CD4-positive, alpha-beta memory T cell (primary cell): ENCODE data around the gene TMEM59L. TPM values are rescaled to one million over a fixed set of nuclear protein-coding genes. Genes with fewer than 3 reads are reported as not detected.

Experiments used
- CTCF ChIA-PET: fragments of 350-600 bp; sonication (Branson Sonifier 250); formaldehyde crosslinking; loops from one replicate; lab custom pipeline; 2021; ENCODE audit warnings: inconsistent platforms; ENCODE audit not compliant: partially characterized antibody; lab: Charles Lee
- POLR2A ChIA-PET: fragments of 350-600 bp; sonication (Branson Sonifier 250); formaldehyde crosslinking; loops from one replicate; lab custom pipeline; 2021; ENCODE audit not compliant: partially characterized antibody; lab: Charles Lee
- DNase-seq, 5 donors: peaks; one replicate each; pipeline versions ENCODE4 v3.0.0 to v3.0.0-alpha.2; 2020 to 2022; ENCODE audit warnings: mixed read lengths in 1 of 5
- H3K27ac ChIP-seq: one replicate; pipeline ENCODE4 v1.7.0; 2013; ENCODE audit warnings: low read depth, low read length
- H3K27me3 ChIP-seq: 2 replicates; pipeline ENCODE4 v1.7.0; 2013; ENCODE audit warnings: mild to moderate bottlenecking, low read length, moderate library complexity; ENCODE audit not compliant: insufficient read depth
- H3K36me3 ChIP-seq: 2 replicates; pipeline ENCODE4 v1.7.0; 2013; ENCODE audit warnings: mild to moderate bottlenecking, low read length, moderate library complexity; ENCODE audit not compliant: insufficient read depth
- H3K4me1 ChIP-seq: 2 replicates; pipeline ENCODE4 v1.7.0; 2013; ENCODE audit warnings: mild to moderate bottlenecking, low read length, moderate library complexity; ENCODE audit not compliant: insufficient read depth
- H3K4me3 ChIP-seq, 2 donors: one replicate each; pipeline ENCODE4 v1.7.0; 2013; ENCODE audit warnings: low read length in 2 of 2, mild to moderate bottlenecking in 1 of 2
- H3K9me3 ChIP-seq, 2 donors: one replicate each; pipeline ENCODE4 v1.7.0; 2013; ENCODE audit warnings: low read length in 2 of 2, control low read depth in 1 of 2; ENCODE audit not compliant: control insufficient read depth in 1 of 2
- H3K27ac Mint-ChIP-seq, 7 donors: one replicate each; pipeline ENCODE4 v1.8.0; 2020 to 2021; ENCODE audit warnings: mixed read lengths in 7 of 7, mild to moderate bottlenecking in 6 of 7, inconsistent platforms in 3 of 7, moderate library complexity in 3 of 7
- H3K27me3 Mint-ChIP-seq, 2 donors: one replicate each; pipeline ENCODE4 v1.8.0; 2020 to 2021; ENCODE audit warnings: mixed read lengths in 2 of 2
- H3K36me3 Mint-ChIP-seq, 2 donors: one replicate each; pipeline ENCODE4 v1.8.0; 2020 to 2021; ENCODE audit warnings: mixed read lengths in 2 of 2, inconsistent platforms in 1 of 2, mild to moderate bottlenecking in 1 of 2
- H3K4me1 Mint-ChIP-seq, 4 donors: one replicate each; pipeline ENCODE4 v1.8.0; 2020 to 2021; ENCODE audit warnings: mixed read lengths in 4 of 4, mild to moderate bottlenecking in 1 of 4
- H3K4me3 Mint-ChIP-seq, 8 donors: one replicate each; pipeline ENCODE4 v1.8.0; 2020 to 2021; ENCODE audit warnings: mixed read lengths in 8 of 8, mild to moderate bottlenecking in 7 of 8, moderate library complexity in 6 of 8, inconsistent platforms in 3 of 8
- H3K9me3 Mint-ChIP-seq, 8 donors: one replicate each; pipeline ENCODE4 v1.8.0; 2020 to 2021; ENCODE audit warnings: mixed read lengths in 8 of 8, mild to moderate bottlenecking in 5 of 8, inconsistent platforms in 3 of 8, moderate library complexity in 1 of 8
- intact Hi-C: fragments of 100-400 bp; cut with micrococcal nuclease; formaldehyde crosslinking; loops from one replicate; pipeline ENCODE4 v1.15.1; 2023
- polyA plus RNA-seq, 2 donors: library from polyadenylated mRNA; unstranded; fragments of 300-500 nt; fragmentation: Illumina TruSeq; gene quantifications; one replicate each; pipeline ENCODE4 v1.2.3, GENCODE V29; 2021
- total RNA-seq, 2 experiments: library from RNA; stranded (reverse); gene quantifications; one replicate each; pipeline ENCODE4 v1.2.3, GENCODE V29; 2021

TMEM59L gene
- total and polyA plus RNA-seq, 4 experiments from 2014 or later, result not detected

DNA sequence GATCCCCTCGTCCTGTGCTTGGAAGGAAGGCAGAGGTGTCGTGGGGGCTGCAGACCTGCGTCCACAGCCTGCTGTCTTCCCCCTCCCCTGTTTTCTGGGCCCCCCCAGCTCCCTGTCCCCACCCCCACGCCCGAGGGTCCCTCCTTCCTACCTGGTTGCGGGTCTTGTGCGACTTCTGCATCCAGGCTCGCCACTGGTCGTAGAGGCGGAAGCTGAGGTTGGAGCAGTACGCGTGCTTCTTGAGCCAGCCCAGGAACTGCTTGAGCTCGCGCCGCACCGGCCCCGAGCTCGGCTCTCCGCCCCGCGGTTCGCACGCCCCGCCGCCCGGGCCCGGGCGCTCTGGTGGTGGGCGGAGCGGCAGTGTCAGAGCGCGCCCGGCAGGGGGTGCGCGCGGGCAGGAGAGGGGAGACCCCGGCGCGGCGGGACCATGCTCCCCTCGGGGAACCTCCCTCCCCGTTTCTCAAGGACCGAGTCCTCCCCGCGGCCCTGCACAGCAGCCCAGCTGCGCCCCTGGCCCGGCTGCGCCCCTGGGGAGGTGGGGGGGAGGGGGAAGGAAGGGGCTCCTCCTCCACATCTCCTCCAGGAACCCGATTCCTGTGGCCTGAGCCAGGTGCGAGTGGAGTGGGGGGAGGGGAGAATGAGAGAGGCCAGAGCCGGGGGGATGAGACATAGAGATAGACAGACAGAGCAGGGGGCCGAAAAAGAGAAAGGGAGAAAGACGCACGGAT, 18.4 kb upstream of the TMEM59L start:
- Mint-ChIP-seq H3K9me3 (no peaks in the 10 kb centered on the region), H3K36me3 (peaks cover 0 to 6% of the 10 kb centered on the region in 2 donors), H3K4me1 (peaks cover 18 to 36% (median 25%) of the 10 kb centered on the region in 4 donors), H3K27ac (peak overlapping the region in 6 of 7 donors; percentile 56 to 91 (median 78)), H3K4me3 (peak overlapping the region; percentile 69 to 85 (median 76)), H3K27me3 (peaks cover 0 to under 1% of the 10 kb centered on the region in 2 donors)
- ChIA-PET CTCF (interaction anchor here (0.6 to 2.4 kb wide), 19 partner anchors 8 to 322 kb away, joined by 3 to 25 read pairs (median 4); partner anchors contain the start of genes FKBP8 and UBA52), POLR2A (interaction anchor here (0.8 to 2.8 kb wide), 7 partner anchors 13 to 253 kb away, joined by 3 to 18 read pairs (median 7); partner anchors contain the start of genes ELL, TMEM59L, UBA52 and UPF1)
- Histone ChIP-seq H3K9me3 (no peaks in the 10 kb centered on the region), H3K4me1 (peaks cover 32% of the 10 kb centered on the region), H3K27me3 (no peaks in the 10 kb centered on the region), H3K36me3 (peaks cover 4% of the 10 kb centered on the region), H3K27ac (peak overlapping the region; percentile 50), H3K4me3 (peak overlapping the region; percentile 52 to 57)
- intact Hi-C loops, result loop anchor here (1.0 kb wide), 1 partner anchor 253 kb away; no protein-coding TSS in a partner anchor
- DNase-seq, result peak; percentile 69 to 80 (median 75)

DNA sequence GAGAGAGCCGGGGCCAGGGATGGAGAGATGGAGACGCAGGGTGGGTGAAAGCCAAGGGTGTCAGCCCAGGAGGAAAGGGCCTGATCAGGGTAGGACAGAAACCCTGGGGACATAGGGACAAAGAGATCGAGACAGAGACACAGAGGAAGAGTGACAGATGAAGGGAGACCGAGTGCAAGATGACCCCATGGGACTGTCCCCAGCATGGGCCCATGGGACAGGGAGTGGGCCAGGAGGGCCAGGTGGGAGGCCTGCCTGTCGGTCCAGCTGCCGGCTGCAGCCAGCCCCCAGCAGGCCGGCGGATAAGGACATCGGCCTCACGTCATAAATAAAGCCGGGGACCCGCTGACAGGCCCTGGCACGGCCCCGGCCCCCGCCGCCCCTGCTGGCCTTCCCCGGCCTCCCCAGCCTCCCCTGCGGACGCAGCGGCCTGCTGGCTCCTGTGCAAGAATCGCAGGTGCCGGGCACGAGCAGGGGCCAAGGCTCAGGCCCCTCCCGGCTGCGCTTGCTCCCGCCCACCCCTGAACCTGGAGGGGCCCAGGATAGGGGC, 17.8 kb upstream of the TMEM59L start:
- peaks cover 0 to 5% of the 10 kb centered on the region in 2 donors for H3K27me3 Mint-ChIP-seq
- CTCF ChIA-PET, result interaction anchor here (1.2 to 3.1 kb wide), 5 partner anchors 87 to 322 kb away, joined by 3 to 25 read pairs (median 7); no protein-coding TSS in a partner anchor
- no peaks in the 10 kb centered on the region for H3K9me3 Mint-ChIP-seq
- H3K27ac ChIP-seq, result peak overlapping the region; percentile 50
- H3K4me1 Mint-ChIP-seq, result peaks cover 14 to 32% (median 21%) of the 10 kb centered on the region in 4 donors
- H3K36me3 ChIP-seq, result peaks cover 4% of the 10 kb centered on the region
- no peaks in the 10 kb centered on the region for H3K27me3 ChIP-seq
- peaks cover 26% of the 10 kb centered on the region for H3K4me1 ChIP-seq
- no peaks in the 10 kb centered on the region for H3K9me3 ChIP-seq
- intact Hi-C loops, result loop anchor here (1.0 kb wide), 1 partner anchor 252 kb away; no protein-coding TSS in a partner anchor
- peak overlapping the region; percentile 69 to 85 (median 76) for H3K4me3 Mint-ChIP-seq
- peak overlapping the region in 6 of 7 donors; percentile 56 to 91 (median 78) for H3K27ac Mint-ChIP-seq
- H3K4me3 ChIP-seq, result peak overlapping the region; percentile 52 to 57
- DNase-seq, result no peak
- H3K36me3 Mint-ChIP-seq, result peaks cover 0 to 6% of the 10 kb centered on the region in 2 donors
- POLR2A ChIA-PET, result interaction anchor here (1.2 to 2.8 kb wide), 5 partner anchors 17 to 252 kb away, joined by 3 to 18 read pairs (median 10); partner anchors contain the start of genes ELL, TMEM59L, UBA52 and UPF1

DNA sequence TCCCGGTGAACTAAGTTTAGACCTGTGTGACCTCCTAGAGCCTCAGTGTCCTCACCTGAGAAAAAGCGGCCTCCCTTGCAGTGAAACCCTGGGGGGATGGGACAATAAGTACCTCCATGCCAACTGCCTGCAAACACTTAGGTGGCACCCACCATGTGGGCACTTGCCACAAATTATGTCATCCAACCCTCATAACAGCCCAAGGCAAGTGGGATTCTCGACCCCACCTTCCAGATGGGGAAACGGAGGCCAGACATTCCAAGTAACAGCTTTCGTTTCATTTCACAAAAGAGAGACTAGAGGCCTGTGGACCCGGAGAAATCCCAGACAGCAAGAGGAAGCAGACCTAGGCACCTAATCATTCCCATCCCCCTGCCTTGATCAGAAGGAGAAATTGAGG, 17.2 kb upstream of the TMEM59L start:
- DNase-seq, result no peak
- Mint-ChIP-seq H3K27me3 (peaks cover 0 to 7% of the 10 kb centered on the region in 2 donors), H3K4me3 (peak overlapping the region in 6 of 8 donors; percentile 33 to 64 (median 56)), H3K27ac (peak overlapping the region in 2 of 7 donors; percentile 29 to 36), H3K9me3 (no peaks in the 10 kb centered on the region), H3K36me3 (peaks cover 0 to 6% of the 10 kb centered on the region in 2 donors), H3K4me1 (peaks cover 10 to 26% (median 17%) of the 10 kb centered on the region in 4 donors)
- Histone ChIP-seq H3K9me3 (no peaks in the 10 kb centered on the region), H3K4me3 (no peak overlapping the region), H3K27me3 (no peaks in the 10 kb centered on the region), H3K4me1 (peaks cover 20% of the 10 kb centered on the region), H3K36me3 (peaks cover 4% of the 10 kb centered on the region), H3K27ac (no peak overlapping the region)
- POLR2A ChIA-PET, result interaction anchor here (0.9 to 2.8 kb wide), 5 partner anchors 17 to 237 kb away, joined by 3 to 18 read pairs (median 3); partner anchors contain the start of genes TMEM59L, UBA52 and UPF1
- intact Hi-C loops, result no loop called here
- CTCF ChIA-PET, result interaction anchor here (1.2 to 3.1 kb wide), 3 partner anchors 51 to 321 kb away, joined by 3 to 16 read pairs (median 3); no protein-coding TSS in a partner anchor

DNA sequence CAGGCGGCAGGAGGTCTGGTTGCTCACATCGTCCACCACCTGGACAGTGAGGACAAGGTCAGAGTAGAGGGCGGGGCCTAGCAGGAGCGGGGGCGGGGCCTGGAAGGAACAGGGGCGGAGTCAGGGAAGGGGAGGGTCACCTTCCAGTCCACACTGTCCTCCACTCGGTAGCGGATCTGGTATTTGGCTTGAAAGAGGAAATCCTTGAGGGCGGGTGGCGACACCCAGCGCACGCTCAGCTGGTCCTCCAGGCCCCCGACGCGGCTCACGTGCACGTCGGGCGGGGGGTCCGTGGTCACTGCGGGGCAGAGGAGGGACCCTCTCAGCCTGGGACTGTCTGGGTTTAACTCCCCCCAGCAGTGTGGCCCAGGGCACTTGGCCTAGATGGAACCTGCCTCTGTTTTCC, 15.9 kb upstream of the TMEM59L start:
- peaks cover 15% of the 10 kb centered on the region for H3K4me1 ChIP-seq
- H3K27me3 Mint-ChIP-seq, result peaks cover 4 to 11% of the 10 kb centered on the region in 2 donors
- ChIA-PET POLR2A (no interaction called here), CTCF (interaction anchor here (0.6 to 3.1 kb wide), 4 partner anchors 52 to 250 kb away, joined by 3 to 16 read pairs (median 3); no protein-coding TSS in a partner anchor)
- peak overlapping the region in 3 of 7 donors; percentile 50 to 60 (median 51) for H3K27ac Mint-ChIP-seq
- H3K9me3 Mint-ChIP-seq, result no peaks in the 10 kb centered on the region
- peaks cover 0 to 3% of the 10 kb centered on the region in 2 donors for H3K36me3 Mint-ChIP-seq
- DNase-seq, result no peak
- H3K4me3 ChIP-seq, result no peak overlapping the region
- intact Hi-C loops, result no loop called here
- peaks cover 10 to 19% (median 12%) of the 10 kb centered on the region in 4 donors for H3K4me1 Mint-ChIP-seq
- H3K36me3 ChIP-seq, result no peaks in the 10 kb centered on the region
- H3K27ac ChIP-seq, result no peak overlapping the region
- H3K9me3 ChIP-seq, result no peaks in the 10 kb centered on the region
- H3K4me3 Mint-ChIP-seq, result peak overlapping the region in 1 of 8 donors; percentile 55
- no peaks in the 10 kb centered on the region for H3K27me3 ChIP-seq

DNA sequence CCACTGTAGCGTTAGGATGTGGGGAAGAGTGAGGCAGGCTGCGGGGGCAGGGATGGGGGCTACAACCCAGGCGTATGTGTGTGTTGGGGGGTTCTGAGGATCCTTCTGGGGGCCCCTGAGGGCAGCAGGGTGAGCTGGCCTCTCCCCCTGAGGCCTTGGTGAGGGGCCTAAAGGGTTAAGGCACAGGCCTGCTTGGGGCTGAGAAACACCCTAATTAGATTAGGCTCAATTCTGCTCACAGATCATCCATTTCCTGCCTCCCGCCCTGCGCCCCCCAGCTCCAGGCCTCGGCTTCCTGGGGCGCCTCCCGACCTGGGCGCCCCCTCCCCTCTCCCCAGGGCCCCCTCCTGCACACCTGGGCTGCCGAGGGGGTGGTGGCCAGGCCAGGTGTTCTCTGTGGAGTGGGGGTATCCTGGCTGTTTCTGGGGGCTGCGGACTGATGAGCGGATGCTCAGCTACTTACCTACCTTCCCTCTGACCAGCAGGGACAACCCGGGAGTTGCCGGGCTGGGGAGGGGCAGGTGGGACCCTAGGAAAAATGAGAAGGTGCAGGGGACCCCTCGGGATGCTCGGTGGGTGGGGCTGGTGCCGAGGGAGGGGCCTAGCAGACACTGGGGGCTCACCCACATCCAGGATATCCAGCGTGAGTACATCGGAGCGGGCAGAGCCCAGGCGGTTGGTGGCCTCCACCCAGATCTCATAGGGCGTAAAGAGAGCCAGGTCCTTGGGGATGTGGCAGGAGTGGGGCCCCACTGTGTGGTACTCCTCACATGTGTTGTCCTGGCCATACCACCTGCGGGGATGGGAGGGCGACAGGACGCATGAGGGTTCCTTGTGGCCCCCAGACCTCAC, 14.6 kb upstream of the TMEM59L start:
- CTCF ChIA-PET, result interaction anchor here (0.7 to 3.1 kb wide), 3 partner anchors 244 to 249 kb away, joined by 3 to 16 read pairs (median 8); no protein-coding TSS in a partner anchor

DNA sequence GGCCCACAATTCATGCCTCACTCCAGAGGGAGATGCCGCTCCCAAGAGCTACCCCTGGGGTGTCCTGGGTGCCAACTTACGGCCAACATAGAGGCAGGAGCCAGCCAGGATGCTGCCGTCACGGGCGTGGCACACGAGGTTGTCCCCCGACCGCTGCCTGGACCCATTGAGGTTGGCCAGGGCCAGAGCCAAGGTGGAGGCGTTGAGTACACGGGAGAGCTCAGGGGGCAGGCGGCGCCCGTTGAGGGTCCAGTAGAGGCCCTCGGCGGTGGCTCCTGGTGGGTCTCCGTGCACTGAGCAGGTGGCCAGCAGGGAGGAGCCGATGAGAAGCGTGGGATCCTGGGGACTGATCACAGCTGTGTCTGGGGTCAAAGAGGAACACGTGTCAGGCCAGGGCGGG, 13.2 kb upstream of the TMEM59L start:
- POLR2A ChIA-PET, result interaction anchor here (0.6 kb wide), 1 partner anchor 269 kb away, joined by 3 read pairs; no protein-coding TSS in a partner anchor
- H3K9me3 ChIP-seq, result no peaks in the 10 kb centered on the region
- H3K4me1 ChIP-seq, result peaks cover 11% of the 10 kb centered on the region
- Mint-ChIP-seq H3K9me3 (no peaks in the 10 kb centered on the region), H3K4me1 (peaks cover 9 to 22% (median 14%) of the 10 kb centered on the region in 4 donors), H3K36me3 (no peaks in the 10 kb centered on the region), H3K27me3 (peaks cover 16 to 21% of the 10 kb centered on the region in 2 donors), H3K4me3 (no peak overlapping the region), H3K27ac (no peak overlapping the region)
- CTCF ChIA-PET, result interaction anchor here (2.3 kb wide), 1 partner anchor 248 kb away, joined by 8 read pairs; no protein-coding TSS in a partner anchor
- intact Hi-C loops, result no loop called here
- no peak for DNase-seq
- peaks cover 11% of the 10 kb centered on the region for H3K27me3 ChIP-seq
- H3K4me3 ChIP-seq, result no peak overlapping the region
- no peak overlapping the region for H3K27ac ChIP-seq
- H3K36me3 ChIP-seq, result no peaks in the 10 kb centered on the region

More for the DNA sequence above, 14.6 kb upstream of the TMEM59L start:
- no peak for DNase-seq
- POLR2A ChIA-PET, result interaction anchor here (1.5 kb wide), 1 partner anchor 10 kb away, joined by 4 read pairs; the partner anchor contains the start of gene REX1BD
- no peak overlapping the region for H3K4me3 ChIP-seq
- intact Hi-C loops, result no loop called here
- H3K36me3 Mint-ChIP-seq, result peaks cover 0 to 2% of the 10 kb centered on the region in 2 donors
- H3K27ac Mint-ChIP-seq, result no peak overlapping the region
- H3K4me3 Mint-ChIP-seq, result no peak overlapping the region
- no peak overlapping the region for H3K27ac ChIP-seq
- peaks cover 11 to 17% of the 10 kb centered on the region in 2 donors for H3K27me3 Mint-ChIP-seq
- H3K4me1 ChIP-seq, result peaks cover 15% of the 10 kb centered on the region
- no peaks in the 10 kb centered on the region for H3K9me3 Mint-ChIP-seq
- H3K9me3 ChIP-seq, result no peaks in the 10 kb centered on the region
- peaks cover 2% of the 10 kb centered on the region for H3K27me3 ChIP-seq
- H3K36me3 ChIP-seq, result no peaks in the 10 kb centered on the region
- H3K4me1 Mint-ChIP-seq, result peaks cover 10 to 21% (median 14%) of the 10 kb centered on the region in 4 donors
